HepG2 (cell line): ENCODE data around the gene WTAP. TPM values are rescaled to one million over a fixed set of nuclear protein-coding genes. Genes with fewer than 3 reads are reported as not detected.
A peak's percentile ranks its signal among the peaks of the same experiment; 100 is the strongest.

Experiments used
- JUN ChIP-seq: sonication (generic); formaldehyde crosslinking; IDR thresholded peaks from 2 replicates; pipeline ENCODE4 v1.4.0; 2020; ENCODE audit warnings: mild to moderate bottlenecking, missing genetic modification reagents
- NFIC ChIP-seq: IDR thresholded peaks from 2 replicates; pipeline ENCODE4 v1.6.1; 2012; ENCODE audit warnings: mild to moderate bottlenecking, low read length, inconsistent platforms
- NR2F2 ChIP-seq: IDR thresholded peaks from 2 replicates; pipeline ENCODE4 v1.6.1; 2012; ENCODE audit warnings: low read depth, inconsistent platforms, borderline replicate concordance
- POLR2G ChIP-seq: fragments of 200-400 bp; formaldehyde crosslinking; IDR thresholded peaks from 2 replicates; pipeline ENCODE4 v1.6.1; 2018; ENCODE audit warnings: mild to moderate bottlenecking, low read depth, low read length, moderate library complexity
- SRSF4 ChIP-seq: fragments of 200-400 bp; formaldehyde crosslinking; IDR thresholded peaks from one replicate; pipeline ENCODE4 v1.6.1; 2018; ENCODE audit warnings: mild to moderate bottlenecking, low read depth, low read length, moderate library complexity; ENCODE audit not compliant: poor library complexity, severe bottlenecking
- ZFP37 ChIP-seq: sonication (generic); formaldehyde crosslinking; IDR thresholded peaks from 2 replicates; pipeline ENCODE4 v1.4.0; 2020; ENCODE audit warnings: missing genetic modification reagents, borderline replicate concordance
- ZFP90 ChIP-seq: sonication (generic); formaldehyde crosslinking; IDR thresholded peaks from 2 replicates; pipeline ENCODE4 v1.8.0; 2022; ENCODE audit warnings: missing genetic modification reagents, mild to moderate bottlenecking, inconsistent platforms, borderline replicate concordance
- ZNF547 ChIP-seq: sonication (generic); formaldehyde crosslinking; IDR thresholded peaks from 2 replicates; pipeline ENCODE4 v1.5.1; 2020; ENCODE audit warnings: mild to moderate bottlenecking, missing genetic modification reagents
- ZNF589 ChIP-seq: sonication (generic); formaldehyde crosslinking; conservative IDR thresholded peaks from 2 replicates; pipeline ENCODE4 v1.8.0; 2022; ENCODE audit warnings: mild to moderate bottlenecking, moderate library complexity, missing genetic modification reagents
- ZNF775 ChIP-seq: sonication (generic); formaldehyde crosslinking; IDR thresholded peaks from 2 replicates; pipeline ENCODE4 v1.4.0; 2020; ENCODE audit warnings: missing genetic modification reagents, mild to moderate bottlenecking, moderate library complexity, borderline replicate concordance
- polyA plus RNA-seq, 8 experiments: library from polyadenylated mRNA; depleted of rRNA in 3 of 8; stranded (reverse) in 7 of 8; unstranded in 1 of 8; fragments of >200 nt; fragmentation: Illumina TruSeq in 4 of 8; extraction: Trizol in 4 of 8; gene quantifications; 2 replicates each; pipeline versions ENCODE4 v1.2.1 to v1.2.3, GENCODE V29; 2011 to 2016; ENCODE audit warnings: low read depth in 4 of 8, missing spikeins in 1 of 8, mixed read lengths in 1 of 8; ENCODE audit not compliant: insufficient read depth in 1 of 8
- total RNA-seq, 5 experiments: library from RNA; depleted of rRNA; stranded (reverse); fragments of >200 nt; fragmentation: Illumina TruSeq; extraction: Trizol; gene quantifications; 2 replicates each; pipeline ENCODE4 v1.2.3, GENCODE V29; 2016; ENCODE audit warnings: low read depth in 1 of 5
- TF ChIP-seq, protein P1 (sequence below): IDR thresholded peaks from 2 replicates; pipeline ENCODE4 v1.6.1; 2016; ENCODE audit warnings: low read depth, control low read depth
- TF ChIP-seq, protein P2 (sequence below): sonication (generic); formaldehyde crosslinking; IDR thresholded peaks from 2 replicates; pipeline ENCODE4 v1.5.0; 2020; ENCODE audit warnings: missing genetic modification reagents, mild to moderate bottlenecking, borderline replicate concordance
- TF ChIP-seq, protein P3 (sequence below): fragments of 450-650 bp; IDR thresholded peaks from 2 replicates; pipeline ENCODE4 v1.6.1; 2017; ENCODE audit warnings: mild to moderate bottlenecking
- TF ChIP-seq, protein P4 (sequence below): sonication (generic); formaldehyde crosslinking; IDR thresholded peaks from 2 replicates; pipeline ENCODE4 v1.9.0; 2021; ENCODE audit warnings: missing genetic modification reagents, borderline replicate concordance
- TF ChIP-seq, protein P5 (sequence below): sonication (generic); formaldehyde crosslinking; IDR thresholded peaks from 2 replicates; pipeline ENCODE4 v1.4.0; 2020; ENCODE audit warnings: missing genetic modification reagents, borderline replicate concordance

Gene WTAP
- total and polyA plus RNA-seq, 2 of the 13 experiments (the other 11 are each of a cell fraction or from before 2014, with no cell fraction given) = 31.6 to 167 TPM

DNA sequence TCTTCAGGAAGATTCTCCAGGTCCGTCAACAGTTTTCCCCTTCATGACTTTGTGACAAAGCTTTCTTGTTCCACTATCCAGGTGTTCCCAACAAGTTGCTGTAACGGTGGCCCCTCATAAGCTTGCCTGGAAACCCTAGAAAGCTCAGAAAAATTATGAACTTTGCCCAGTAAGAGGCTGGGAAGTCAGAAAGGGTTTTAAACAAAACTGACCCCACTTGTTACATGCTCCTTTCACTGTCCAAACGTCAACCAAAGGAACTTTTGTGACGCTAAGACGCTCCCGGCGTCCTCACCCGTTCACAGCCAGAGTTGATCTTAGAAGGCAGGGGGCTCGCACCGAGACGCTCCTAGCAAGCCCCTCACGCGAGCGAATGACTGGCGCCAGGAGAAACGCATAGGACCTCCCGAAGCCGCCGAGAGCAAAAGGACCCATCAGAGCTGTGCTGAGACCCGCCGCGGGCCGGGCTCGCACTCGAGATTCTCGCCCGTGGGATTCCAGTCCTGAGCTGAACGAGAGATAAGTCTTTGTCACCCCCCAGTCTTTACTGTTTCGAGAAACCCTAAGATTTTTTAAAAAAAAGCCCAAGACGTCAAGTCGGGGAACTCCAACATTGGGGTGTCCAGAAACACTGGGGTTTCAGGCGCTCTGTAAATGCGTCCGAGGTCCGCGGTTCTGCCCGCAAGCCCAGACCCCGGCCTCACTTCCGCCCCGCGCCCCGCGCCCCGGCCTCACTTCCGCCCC lies 34.0 kb downstream of the WTAP start (continued):
- TF ChIP-seq NFIC = no peak; the same call in 1 of the 2 replicates
- no peak; the same call in 1 of the 2 replicates for TF ChIP-seq ZNF547 (CRISPR knock-in tag)
- TF ChIP-seq, protein P1, sequence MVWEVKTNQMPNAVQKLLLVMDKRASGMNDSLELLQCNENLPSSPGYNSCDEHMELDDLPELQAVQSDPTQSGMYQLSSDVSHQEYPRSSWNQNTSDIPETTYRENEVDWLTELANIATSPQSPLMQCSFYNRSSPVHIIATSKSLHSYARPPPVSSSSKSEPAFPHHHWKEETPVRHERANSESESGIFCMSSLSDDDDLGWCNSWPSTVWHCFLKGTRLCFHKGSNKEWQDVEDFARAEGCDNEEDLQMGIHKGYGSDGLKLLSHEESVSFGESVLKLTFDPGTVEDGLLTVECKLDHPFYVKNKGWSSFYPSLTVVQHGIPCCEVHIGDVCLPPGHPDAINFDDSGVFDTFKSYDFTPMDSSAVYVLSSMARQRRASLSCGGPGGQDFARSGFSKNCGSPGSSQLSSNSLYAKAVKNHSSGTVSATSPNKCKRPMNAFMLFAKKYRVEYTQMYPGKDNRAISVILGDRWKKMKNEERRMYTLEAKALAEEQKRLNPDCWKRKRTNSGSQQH (CRISPR knock-in tag) = no peak
- TF ChIP-seq ZNF775 = no peak
- TF ChIP-seq, protein P2, sequence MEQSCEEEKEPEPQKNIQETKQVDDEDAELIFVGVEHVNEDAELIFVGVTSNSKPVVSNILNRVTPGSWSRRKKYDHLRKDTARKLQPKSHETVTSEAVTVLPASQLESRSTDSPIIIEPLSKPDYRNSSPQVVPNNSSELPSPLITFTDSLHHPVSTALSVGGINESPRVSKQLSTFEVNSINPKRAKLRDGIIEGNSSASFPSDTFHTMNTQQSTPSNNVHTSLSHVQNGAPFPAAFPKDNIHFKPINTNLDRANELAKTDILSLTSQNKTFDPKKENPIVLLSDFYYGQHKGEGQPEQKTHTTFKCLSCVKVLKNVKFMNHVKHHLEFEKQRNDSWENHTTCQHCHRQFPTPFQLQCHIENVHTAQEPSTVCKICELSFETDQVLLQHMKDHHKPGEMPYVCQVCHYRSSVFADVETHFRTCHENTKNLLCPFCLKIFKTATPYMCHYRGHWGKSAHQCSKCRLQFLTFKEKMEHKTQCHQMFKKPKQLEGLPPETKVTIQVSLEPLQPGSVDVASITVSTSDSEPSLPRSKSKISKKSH (CRISPR knock-in tag) = 0 out of 2 replicates have a peak, but pooled peaks have one; percentile 52
- TF ChIP-seq NR2F2 = no peak; the same call in 1 of the 2 replicates
- TF ChIP-seq, protein P3, sequence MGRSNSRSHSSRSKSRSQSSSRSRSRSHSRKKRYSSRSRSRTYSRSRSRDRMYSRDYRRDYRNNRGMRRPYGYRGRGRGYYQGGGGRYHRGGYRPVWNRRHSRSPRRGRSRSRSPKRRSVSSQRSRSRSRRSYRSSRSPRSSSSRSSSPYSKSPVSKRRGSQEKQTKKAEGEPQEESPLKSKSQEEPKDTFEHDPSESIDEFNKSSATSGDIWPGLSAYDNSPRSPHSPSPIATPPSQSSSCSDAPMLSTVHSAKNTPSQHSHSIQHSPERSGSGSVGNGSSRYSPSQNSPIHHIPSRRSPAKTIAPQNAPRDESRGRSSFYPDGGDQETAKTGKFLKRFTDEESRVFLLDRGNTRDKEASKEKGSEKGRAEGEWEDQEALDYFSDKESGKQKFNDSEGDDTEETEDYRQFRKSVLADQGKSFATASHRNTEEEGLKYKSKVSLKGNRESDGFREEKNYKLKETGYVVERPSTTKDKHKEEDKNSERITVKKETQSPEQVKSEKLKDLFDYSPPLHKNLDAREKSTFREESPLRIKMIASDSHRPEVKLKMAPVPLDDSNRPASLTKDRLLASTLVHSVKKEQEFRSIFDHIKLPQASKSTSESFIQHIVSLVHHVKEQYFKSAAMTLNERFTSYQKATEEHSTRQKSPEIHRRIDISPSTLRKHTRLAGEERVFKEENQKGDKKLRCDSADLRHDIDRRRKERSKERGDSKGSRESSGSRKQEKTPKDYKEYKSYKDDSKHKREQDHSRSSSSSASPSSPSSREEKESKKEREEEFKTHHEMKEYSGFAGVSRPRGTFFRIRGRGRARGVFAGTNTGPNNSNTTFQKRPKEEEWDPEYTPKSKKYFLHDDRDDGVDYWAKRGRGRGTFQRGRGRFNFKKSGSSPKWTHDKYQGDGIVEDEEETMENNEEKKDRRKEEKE = no peak
- TF ChIP-seq SRSF4 = no peak
- TF ChIP-seq ZFP90 (CRISPR knock-in tag) = no peak
- peak; percentile 67; the same call in 1 of the 2 replicates for TF ChIP-seq ZFP37
- TF ChIP-seq POLR2G = peak; percentile 63
- no peak for TF ChIP-seq ZNF589 (CRISPR knock-in tag)
- TF ChIP-seq, protein P4, sequence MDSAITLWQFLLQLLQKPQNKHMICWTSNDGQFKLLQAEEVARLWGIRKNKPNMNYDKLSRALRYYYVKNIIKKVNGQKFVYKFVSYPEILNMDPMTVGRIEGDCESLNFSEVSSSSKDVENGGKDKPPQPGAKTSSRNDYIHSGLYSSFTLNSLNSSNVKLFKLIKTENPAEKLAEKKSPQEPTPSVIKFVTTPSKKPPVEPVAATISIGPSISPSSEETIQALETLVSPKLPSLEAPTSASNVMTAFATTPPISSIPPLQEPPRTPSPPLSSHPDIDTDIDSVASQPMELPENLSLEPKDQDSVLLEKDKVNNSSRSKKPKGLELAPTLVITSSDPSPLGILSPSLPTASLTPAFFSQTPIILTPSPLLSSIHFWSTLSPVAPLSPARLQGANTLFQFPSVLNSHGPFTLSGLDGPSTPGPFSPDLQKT (CRISPR knock-in tag) = no peak
- TF ChIP-seq JUN (CRISPR knock-in tag) = no peak
- TF ChIP-seq, protein P5, sequence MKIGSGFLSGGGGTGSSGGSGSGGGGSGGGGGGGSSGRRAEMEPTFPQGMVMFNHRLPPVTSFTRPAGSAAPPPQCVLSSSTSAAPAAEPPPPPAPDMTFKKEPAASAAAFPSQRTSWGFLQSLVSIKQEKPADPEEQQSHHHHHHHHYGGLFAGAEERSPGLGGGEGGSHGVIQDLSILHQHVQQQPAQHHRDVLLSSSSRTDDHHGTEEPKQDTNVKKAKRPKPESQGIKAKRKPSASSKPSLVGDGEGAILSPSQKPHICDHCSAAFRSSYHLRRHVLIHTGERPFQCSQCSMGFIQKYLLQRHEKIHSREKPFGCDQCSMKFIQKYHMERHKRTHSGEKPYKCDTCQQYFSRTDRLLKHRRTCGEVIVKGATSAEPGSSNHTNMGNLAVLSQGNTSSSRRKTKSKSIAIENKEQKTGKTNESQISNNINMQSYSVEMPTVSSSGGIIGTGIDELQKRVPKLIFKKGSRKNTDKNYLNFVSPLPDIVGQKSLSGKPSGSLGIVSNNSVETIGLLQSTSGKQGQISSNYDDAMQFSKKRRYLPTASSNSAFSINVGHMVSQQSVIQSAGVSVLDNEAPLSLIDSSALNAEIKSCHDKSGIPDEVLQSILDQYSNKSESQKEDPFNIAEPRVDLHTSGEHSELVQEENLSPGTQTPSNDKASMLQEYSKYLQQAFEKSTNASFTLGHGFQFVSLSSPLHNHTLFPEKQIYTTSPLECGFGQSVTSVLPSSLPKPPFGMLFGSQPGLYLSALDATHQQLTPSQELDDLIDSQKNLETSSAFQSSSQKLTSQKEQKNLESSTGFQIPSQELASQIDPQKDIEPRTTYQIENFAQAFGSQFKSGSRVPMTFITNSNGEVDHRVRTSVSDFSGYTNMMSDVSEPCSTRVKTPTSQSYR = no peak
